HCT116 (cell line): ENCODE data around the gene CDC42EP4. TPM values are rescaled to one million over a fixed set of nuclear protein-coding genes. Genes with fewer than 3 reads are reported as not detected.

Experiments used
- ATAC-seq: fragments of 200-7000 bp; cut with Tn5 transposase; 2 replicates; pipeline ENCODE4 v1.9.1; 2020; ENCODE audit warnings: mild to moderate bottlenecking, moderate library complexity
- BruUV-seq: library from RNA; stranded (reverse); fragments of 400-500 nt; replicated peaks from 2 replicates; lab custom pipeline; 2021; lab: Mats Ljungman, UMichigan
- CTCF ChIA-PET: fragments of 300-600 bp; sonication (Branson Sonifier 250); formaldehyde crosslinking; loops from one replicate; lab custom pipeline; 2021; ENCODE audit warnings: antibody characterized with exemption; lab: Charles Lee
- POLR2A ChIA-PET: fragments of 300-600, 350-600 bp; sonication (Branson Sonifier 250); formaldehyde crosslinking; loops from one replicate; lab custom pipeline; 2021; ENCODE audit warnings: antibody characterized with exemption; lab: Charles Lee
- RAD21 ChIA-PET, 2 experiments: fragments of 300-600 bp; sonication (Branson Sonifier 250); formaldehyde crosslinking; loops; one replicate each; lab custom pipeline; 2023; ENCODE audit warnings: low total read pairs in 2 of 2; ENCODE audit not compliant: uncharacterized antibody in 2 of 2, unreplicated experiment in 2 of 2, low non-redundant PET in 1 of 2; lab: Charles Lee
- DNase-seq: peaks from one replicate; pipeline ENCODE4 v3.0.0-alpha.2; 2010; ENCODE audit warnings: low read depth, low spot score
- H2AFZ ChIP-seq: fragments of 200-600 bp; shearing (Covaris generic), sonication (generic); 2 replicates; pipeline ENCODE4 v1.6.1; 2017; ENCODE audit warnings: low read depth, mixed run types, mixed read lengths, antibody characterized with exemption, low read length; ENCODE audit not compliant: poor library complexity, severe bottlenecking
- H3K27ac ChIP-seq: 2 replicates; pipeline ENCODE4 v1.5.1; 2012; ENCODE audit warnings: low read depth, low read length
- H3K27me3 ChIP-seq: fragments of 200-600 bp; sonication (generic); 2 replicates; pipeline ENCODE4 v1.6.1; 2016; ENCODE audit warnings: mixed run types, low read length, mixed read lengths; ENCODE audit not compliant: insufficient read depth
- H3K36me3 ChIP-seq, 2 experiments: fragments of 200-500 bp in 1 of 2; fragments of 200-600 bp in 1 of 2; sonication (Bioruptor generic) in 1 of 2; sonication (generic) in 1 of 2; 2 replicates each; pipeline versions ENCODE4 v1.5.1 to v1.6.1; 2014 to 2016; ENCODE audit warnings: low read length in 2 of 2, inconsistent platforms in 1 of 2, mixed read lengths in 1 of 2, mixed run types in 1 of 2; ENCODE audit not compliant: insufficient read depth in 2 of 2, control insufficient read depth in 1 of 2
- H3K4me1 ChIP-seq, 2 experiments: fragments of 200-600 bp in 1 of 2; sonication (generic) in 1 of 2; 2 replicates each; pipeline versions ENCODE4 v1.5.1 to v1.6.1; 2012 to 2017; ENCODE audit warnings: low read length in 2 of 2, inconsistent platforms in 1 of 2, mild to moderate bottlenecking in 1 of 2, mixed read lengths in 1 of 2, mixed run types in 1 of 2, moderate library complexity in 1 of 2; ENCODE audit not compliant: insufficient read depth in 2 of 2, control insufficient read depth in 1 of 2
- H3K4me2 ChIP-seq: fragments of 200-600 bp; sonication (generic); 2 replicates; pipeline ENCODE4 v1.6.1; 2017; ENCODE audit warnings: mixed run types, low read length, mixed read lengths
- H3K4me3 ChIP-seq, 2 experiments: fragments of 200-600 bp in 1 of 2; sonication (generic) in 1 of 2; replicated peaks in 1 of 2; 2 replicates each; pipeline ENCODE4 v1.5.1; 2011 to 2016; ENCODE audit warnings: low read length in 2 of 2, control low read depth in 1 of 2, low read depth in 1 of 2, mild to moderate bottlenecking in 1 of 2, mixed read lengths in 1 of 2, mixed run types in 1 of 2
- H3K79me2 ChIP-seq: fragments of 200-600 bp; sonication (generic); 2 replicates; pipeline ENCODE4 v1.6.1; 2017; ENCODE audit warnings: mild to moderate bottlenecking, mixed run types, low read length, moderate library complexity, mixed read lengths; ENCODE audit not compliant: insufficient read depth
- H3K9ac ChIP-seq: fragments of 200-600 bp; sonication (generic); 2 replicates; pipeline ENCODE4 v1.6.1; 2016; ENCODE audit warnings: low read length, mixed read lengths
- H3K9me2 ChIP-seq: fragments of 200-600 bp; sonication (generic), shearing (Covaris generic); 2 replicates; pipeline ENCODE4 v1.6.1; 2017; ENCODE audit warnings: mixed run types, mild to moderate bottlenecking, moderate library complexity; ENCODE audit not compliant: insufficient read depth
- H3K9me3 ChIP-seq, 2 experiments: fragments of 200-500 bp in 1 of 2; fragments of 200-600 bp in 1 of 2; sonication (Bioruptor generic) in 1 of 2; sonication (generic) in 1 of 2; 2 replicates each; pipeline ENCODE4 v1.6.1; 2014 to 2017; ENCODE audit warnings: low read length in 2 of 2, mixed read lengths in 2 of 2, inconsistent platforms in 1 of 2, low read depth in 1 of 2, mild to moderate bottlenecking in 1 of 2, mixed run types in 1 of 2, moderate library complexity in 1 of 2; ENCODE audit not compliant: control insufficient read depth in 1 of 2, insufficient read depth in 1 of 2
- H4K20me1 ChIP-seq: fragments of 200-600 bp; sonication (generic), shearing (Covaris generic); 2 replicates; pipeline ENCODE4 v1.6.1; 2017; ENCODE audit warnings: mixed run types, mild to moderate bottlenecking, moderate library complexity; ENCODE audit not compliant: insufficient read depth
- CBX3 ChIP-seq: IDR thresholded peaks from 2 replicates; pipeline ENCODE4 v1.6.1; 2012; ENCODE audit warnings: low read depth
- EGR1 ChIP-seq: IDR thresholded peaks from 2 replicates; pipeline ENCODE4 v1.6.1; 2012; ENCODE audit warnings: low read depth
- FOSL1 ChIP-seq: IDR thresholded peaks from 2 replicates; pipeline ENCODE4 v1.6.1; 2012; ENCODE audit warnings: low read depth
- POLR2AphosphoS5 ChIP-seq: IDR thresholded peaks from 2 replicates; pipeline ENCODE4 v1.6.1; 2011; ENCODE audit warnings: mild to moderate bottlenecking, low read depth, low read length, moderate library complexity
- RAD21 ChIP-seq: IDR thresholded peaks from 2 replicates; pipeline ENCODE4 v1.6.1; 2012; ENCODE audit warnings: low read depth, mild to moderate bottlenecking
- ZFX ChIP-seq: fragments of 450-650 bp; IDR thresholded peaks from 2 replicates; pipeline ENCODE4 v1.6.1; 2017
- ZNF274 ChIP-seq: fragments of 200-500 bp; sonication (Bioruptor generic); IDR thresholded peaks from 2 replicates; pipeline ENCODE4 v1.6.1; 2014; ENCODE audit warnings: mild to moderate bottlenecking, low read depth, low read length, inconsistent platforms
- intact Hi-C: fragments of 100-400 bp; cut with micrococcal nuclease; formaldehyde crosslinking; loops from 2 replicates; pipeline ENCODE4 v1.10.0; 2022
- total RNA-seq: library from RNA; stranded (reverse); gene quantifications from one replicate; pipeline ENCODE4 v1.2.1, GENCODE V29; 2021; ENCODE audit not compliant: unreplicated experiment
- TF ChIP-seq, protein P1 (sequence below), 3 experiments: fragments of 200-600 bp in 1 of 3; sonication (generic) in 1 of 3; IDR thresholded peaks in 2 of 3; conservative IDR thresholded peaks in 1 of 3; 2 replicates each; pipeline ENCODE4 v1.5.1; 2012 to 2017; ENCODE audit warnings: low read depth in 2 of 3, low read length in 2 of 3, antibody characterized with exemption in 1 of 3, borderline replicate concordance in 1 of 3, control low read depth in 1 of 3, mild to moderate bottlenecking in 1 of 3, mixed read lengths in 1 of 3, mixed run types in 1 of 3, moderate library complexity in 1 of 3; ENCODE audit not compliant: insufficient read depth in 1 of 3

Gene CDC42EP4
- total RNA-seq, 1 experiment from 2014 or later = 54.9 TPM

DNA sequence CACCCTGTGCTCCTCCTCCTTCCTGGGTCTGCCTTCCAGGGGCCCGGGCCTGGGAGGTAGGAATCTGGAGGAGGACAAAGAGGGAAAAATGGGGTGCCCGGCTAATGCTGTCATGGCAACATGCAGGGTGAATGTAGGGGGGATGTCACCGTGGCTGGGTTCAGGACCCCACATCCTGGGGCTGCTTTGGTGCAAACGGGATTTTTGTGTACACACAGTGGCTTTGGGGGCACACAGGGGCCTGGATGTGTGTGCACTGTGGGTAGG is 37.0 kb upstream of the CDC42EP4 start:
- CTCF ChIA-PET = interaction anchor here (1.3 kb wide), 1 partner anchor 38 kb away, joined by 3 read pairs; no protein-coding TSS in a partner anchor
- POLR2A ChIA-PET = no interaction called here
- H3K9ac ChIP-seq = no peak overlapping the region
- H3K9me2 ChIP-seq = no peaks in the 10 kb centered on the region
- H3K4me1 ChIP-seq = peaks cover 0 to 6% of the 10 kb centered on the region in 2 experiments; a peak in 1 of 4 replicates
- intact Hi-C loops = no loop called here
- TF ChIP-seq EGR1 = no peak
- TF ChIP-seq POLR2AphosphoS5 = no peak
- no peak for TF ChIP-seq ZFX
- TF ChIP-seq ZNF274 = no peak
- TF ChIP-seq FOSL1 = no peak
- no peak for TF ChIP-seq RAD21
- no peaks in the 10 kb centered on the region for H3K9me3 ChIP-seq
- H3K4me3 ChIP-seq = no peak overlapping the region
- no peak overlapping the region for H2AFZ ChIP-seq
- no peak overlapping the region for H3K27ac ChIP-seq
- H3K36me3 ChIP-seq = no peaks in the 10 kb centered on the region
- no peaks in the 10 kb centered on the region for H3K79me2 ChIP-seq
- no TSS peak for BruUV-seq
- H4K20me1 ChIP-seq = no peaks in the 10 kb centered on the region
- no peak overlapping the region for H3K4me2 ChIP-seq
- H3K27me3 ChIP-seq = no peaks in the 10 kb centered on the region
- RAD21 ChIA-PET = no interaction called here
- ATAC-seq (no peak), DNase-seq (no peak)

DNA sequence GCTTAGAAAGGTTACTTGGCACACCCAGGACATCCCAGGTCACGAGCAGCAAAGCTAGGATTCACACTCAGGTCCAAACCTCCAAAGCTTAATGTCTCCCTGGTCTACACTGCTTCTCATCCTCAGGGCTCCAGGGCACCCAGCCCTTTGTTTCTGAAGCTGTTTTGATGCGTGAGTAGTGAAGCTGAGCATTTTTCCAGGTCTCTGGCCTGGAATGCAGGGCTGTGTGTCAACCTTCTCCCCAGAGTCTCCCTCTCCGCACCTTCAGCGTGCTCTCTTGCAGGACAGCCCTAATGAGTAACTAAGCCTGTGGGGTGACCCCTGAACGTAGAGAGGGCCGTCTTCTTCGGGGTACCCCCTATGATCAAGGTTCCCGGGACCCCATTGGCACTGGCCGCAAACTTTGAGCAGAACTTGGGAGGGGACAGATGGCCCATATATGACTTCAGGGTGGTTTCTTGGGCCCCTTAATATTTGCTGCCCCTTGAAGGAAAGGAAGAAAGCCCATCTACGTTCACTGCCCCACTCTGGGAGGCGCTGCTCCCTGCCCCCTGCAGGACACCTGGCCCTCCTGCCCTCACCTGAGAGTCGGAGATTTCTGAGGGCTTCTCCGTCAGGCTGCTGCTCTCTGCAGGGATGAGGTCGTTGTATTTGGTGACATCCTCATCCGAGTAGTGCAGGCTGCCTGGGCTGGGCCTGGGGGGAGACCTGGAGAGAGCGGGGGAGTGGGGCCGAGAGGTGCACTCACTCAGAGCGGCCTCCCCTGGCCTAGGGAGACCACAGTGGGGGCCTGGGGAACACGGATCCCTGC is 36.4 kb upstream of the CDC42EP4 start:
- H4K20me1 ChIP-seq = no peaks in the 10 kb centered on the region
- no TSS peak for BruUV-seq
- H3K27me3 ChIP-seq = no peaks in the 10 kb centered on the region
- H3K36me3 ChIP-seq = no peaks in the 10 kb centered on the region
- peaks cover 0 to 12% of the 10 kb centered on the region in 2 experiments; a peak in 1 of 4 replicates for H3K4me1 ChIP-seq
- no peak overlapping the region for H2AFZ ChIP-seq
- intact Hi-C loops = no loop called here
- H3K79me2 ChIP-seq = no peaks in the 10 kb centered on the region
- no peak overlapping the region for H3K4me3 ChIP-seq
- POLR2A ChIA-PET = no interaction called here
- RAD21 ChIA-PET = no interaction called here
- DNase-seq (no peak), ATAC-seq (peak; percentile 18; the same call in 1 of the 2 replicates)
- H3K9ac ChIP-seq = no peak overlapping the region
- no peak overlapping the region for H3K27ac ChIP-seq
- CTCF ChIA-PET = interaction anchor here (0.9 kb wide), 1 partner anchor 22 kb away, joined by 3 read pairs; no protein-coding TSS in a partner anchor
- TF ChIP-seq, protein P1, sequence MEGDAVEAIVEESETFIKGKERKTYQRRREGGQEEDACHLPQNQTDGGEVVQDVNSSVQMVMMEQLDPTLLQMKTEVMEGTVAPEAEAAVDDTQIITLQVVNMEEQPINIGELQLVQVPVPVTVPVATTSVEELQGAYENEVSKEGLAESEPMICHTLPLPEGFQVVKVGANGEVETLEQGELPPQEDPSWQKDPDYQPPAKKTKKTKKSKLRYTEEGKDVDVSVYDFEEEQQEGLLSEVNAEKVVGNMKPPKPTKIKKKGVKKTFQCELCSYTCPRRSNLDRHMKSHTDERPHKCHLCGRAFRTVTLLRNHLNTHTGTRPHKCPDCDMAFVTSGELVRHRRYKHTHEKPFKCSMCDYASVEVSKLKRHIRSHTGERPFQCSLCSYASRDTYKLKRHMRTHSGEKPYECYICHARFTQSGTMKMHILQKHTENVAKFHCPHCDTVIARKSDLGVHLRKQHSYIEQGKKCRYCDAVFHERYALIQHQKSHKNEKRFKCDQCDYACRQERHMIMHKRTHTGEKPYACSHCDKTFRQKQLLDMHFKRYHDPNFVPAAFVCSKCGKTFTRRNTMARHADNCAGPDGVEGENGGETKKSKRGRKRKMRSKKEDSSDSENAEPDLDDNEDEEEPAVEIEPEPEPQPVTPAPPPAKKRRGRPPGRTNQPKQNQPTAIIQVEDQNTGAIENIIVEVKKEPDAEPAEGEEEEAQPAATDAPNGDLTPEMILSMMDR (IDR thresholded peaks at IDR 0.05 in 2 of 3, conservative IDR thresholded peaks at IDR 0.05 in 1 of 3; ENCODE audit: borderline replicate concordance in 1 of 3, insufficient read depth in 1 of 3, low read depth in 2 of 3, low read length in 2 of 3) = 0 out of 6 replicates have a peak, but pooled peaks of 1 of the 3 experiments have one; percentile 6
- TF ChIP-seq CBX3 = no peak
- no peaks in the 10 kb centered on the region for H3K9me3 ChIP-seq
- no peaks in the 10 kb centered on the region for H3K9me2 ChIP-seq
- no peak overlapping the region for H3K4me2 ChIP-seq
